Stimulated activated effector memory CD8-positive, alpha-beta T cell treated with anti-CD3 and anti-CD28 coated beads, Interleukin-12 subunit alpha, Interleukin-12 subunit beta, amount 100 ng/mL, for 72 hours (primary cell): ENCODE measurements around the gene SMOC2.
A peak's percentile ranks its signal among the peaks of the same experiment; 100 is the strongest.

Experiments used
- ATAC-seq: fragments of 150-1000 bp; cut with Tn5 transposase; 2 replicates; pipeline ENCODE4 v1.10.0; 2021
- DNase-seq, 2 donors: peaks; one replicate each; pipeline ENCODE4 v3.0.0; 2021 to 2022; ENCODE audit warnings: low spot score in 2 of 2
- H3K27ac Mint-ChIP-seq: one replicate; pipeline ENCODE4 v1.8.0; 2022; ENCODE audit warnings: mild to moderate bottlenecking, mixed read lengths
- H3K36me3 Mint-ChIP-seq: one replicate; pipeline ENCODE4 v1.8.0; 2022; ENCODE audit warnings: mild to moderate bottlenecking, mixed read lengths
- H3K4me1 Mint-ChIP-seq: one replicate; pipeline ENCODE4 v1.8.0; 2022; ENCODE audit warnings: mixed read lengths
- H3K4me3 Mint-ChIP-seq: one replicate; pipeline ENCODE4 v1.8.0; 2022; ENCODE audit warnings: mild to moderate bottlenecking, mixed read lengths
- H3K9me3 Mint-ChIP-seq: one replicate; pipeline ENCODE4 v1.8.0; 2022; ENCODE audit warnings: mixed read lengths

The SMOC2 gene

DNA sequence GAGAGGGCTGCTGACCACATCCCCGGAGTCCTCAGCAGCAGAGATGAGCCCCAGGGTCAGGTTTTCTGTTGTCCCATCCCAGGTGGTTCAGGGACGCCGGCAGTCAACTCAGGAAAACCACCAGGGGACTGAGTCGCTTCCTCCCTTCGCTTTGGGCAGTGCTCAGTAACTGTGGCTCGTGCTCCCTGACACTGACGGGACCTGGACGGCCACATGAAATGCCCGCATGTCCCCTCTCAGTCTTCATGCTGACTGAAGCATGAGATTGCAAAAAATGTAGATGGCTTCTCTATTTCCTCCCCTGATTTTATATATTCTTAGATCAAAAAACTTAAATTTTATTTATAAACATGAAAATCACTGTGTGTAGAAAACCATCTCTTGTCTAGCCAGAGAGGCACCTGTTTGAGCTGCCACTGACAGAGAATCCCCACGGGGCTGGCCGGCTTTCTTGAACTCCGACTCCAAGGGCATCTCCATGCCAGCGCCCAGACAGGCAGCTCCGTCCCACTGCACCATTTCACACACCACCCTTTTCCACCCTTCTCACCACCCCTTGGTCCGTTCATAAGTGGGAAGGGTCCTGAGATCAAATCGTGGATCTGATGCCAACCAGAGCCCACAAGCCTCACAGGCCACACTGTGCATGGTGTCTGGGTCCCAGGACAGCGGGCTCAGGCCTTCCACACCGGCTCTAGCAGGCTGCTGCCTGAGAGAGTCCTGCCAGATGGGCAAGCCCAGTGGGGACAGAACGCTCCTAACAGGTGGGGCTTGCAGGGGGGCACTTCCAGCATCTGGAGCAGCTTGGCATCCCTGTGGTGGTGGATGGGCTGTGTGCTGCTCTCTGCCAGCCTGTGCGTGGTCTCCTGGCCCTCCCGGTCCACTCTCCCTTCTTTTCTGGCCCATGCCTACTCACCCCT is 98.2 kb downstream of the SMOC2 start:
- ATAC-seq (peak; percentile 6), DNase-seq (no peak)
- Mint-ChIP-seq H3K27ac (no peak overlapping the region), H3K9me3 (no peaks in the 10 kb centered on the region), H3K4me3 (no peak overlapping the region), H3K4me1 (no peaks in the 10 kb centered on the region), H3K36me3 (no peaks in the 10 kb centered on the region)

DNA sequence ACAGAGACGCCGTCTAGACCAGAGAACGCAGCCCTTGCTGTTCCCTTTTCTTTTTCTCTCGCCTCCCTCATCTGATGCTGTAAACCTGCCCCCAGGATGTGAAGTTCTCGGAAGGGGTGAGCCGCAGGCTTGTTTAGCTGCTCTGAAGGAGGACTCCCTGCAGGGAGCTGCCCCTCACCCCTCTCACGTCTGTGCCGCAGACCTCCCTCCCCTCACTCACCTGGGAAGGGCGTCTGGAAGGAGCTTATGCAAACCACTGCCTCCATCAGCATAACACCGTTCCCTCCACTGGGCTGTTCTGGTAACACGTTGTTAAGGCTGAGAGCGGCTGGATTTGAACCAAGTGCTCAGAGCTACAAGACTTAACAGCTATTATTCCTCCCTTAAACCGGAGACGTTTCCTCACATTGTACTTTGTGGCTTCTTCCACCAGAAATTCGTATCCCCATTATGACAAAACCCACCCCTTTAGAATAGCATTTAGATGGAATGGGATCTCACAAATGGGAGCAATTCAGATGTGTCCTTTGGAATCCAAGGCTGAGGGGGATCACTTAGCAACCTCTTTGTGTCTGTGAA is 99.8 kb downstream of the SMOC2 start:
- H3K9me3 Mint-ChIP-seq: no peaks in the 10 kb centered on the region

DNA sequence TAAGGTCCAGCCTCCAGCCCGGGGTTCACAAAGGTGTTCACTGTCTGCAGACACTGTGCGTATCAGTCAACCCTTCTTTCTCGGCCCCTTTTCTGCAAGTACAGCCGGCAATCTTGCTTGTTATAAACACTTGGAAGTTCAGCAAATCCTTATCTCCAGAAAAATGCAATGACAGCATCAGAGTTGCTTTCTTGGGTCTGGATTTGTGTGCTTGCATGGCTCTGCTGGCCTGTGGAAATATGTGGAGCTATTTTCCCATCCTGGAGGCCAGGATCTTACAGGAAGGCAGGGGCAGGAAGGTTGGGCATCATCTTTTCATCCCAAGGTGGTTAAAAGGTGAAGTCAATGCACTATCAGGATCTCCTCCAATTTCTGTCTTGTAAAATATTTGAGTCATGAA is 100.3 kb downstream of the SMOC2 start:
- Mint-ChIP-seq H3K27ac (no peak overlapping the region), H3K9me3 (no peaks in the 10 kb centered on the region), H3K4me1 (no peaks in the 10 kb centered on the region), H3K36me3 (no peaks in the 10 kb centered on the region), H3K4me3 (no peak overlapping the region)
- DNase-seq (no peak), ATAC-seq (no peak)

More for the DNA sequence above, 99.8 kb downstream of the SMOC2 start:
- DNase-seq (no peak), ATAC-seq (no peak)
- H3K4me3 Mint-ChIP-seq: no peak overlapping the region
- no peaks in the 10 kb centered on the region for H3K36me3 Mint-ChIP-seq
- H3K27ac Mint-ChIP-seq: no peak overlapping the region
- no peaks in the 10 kb centered on the region for H3K4me1 Mint-ChIP-seq

DNA sequence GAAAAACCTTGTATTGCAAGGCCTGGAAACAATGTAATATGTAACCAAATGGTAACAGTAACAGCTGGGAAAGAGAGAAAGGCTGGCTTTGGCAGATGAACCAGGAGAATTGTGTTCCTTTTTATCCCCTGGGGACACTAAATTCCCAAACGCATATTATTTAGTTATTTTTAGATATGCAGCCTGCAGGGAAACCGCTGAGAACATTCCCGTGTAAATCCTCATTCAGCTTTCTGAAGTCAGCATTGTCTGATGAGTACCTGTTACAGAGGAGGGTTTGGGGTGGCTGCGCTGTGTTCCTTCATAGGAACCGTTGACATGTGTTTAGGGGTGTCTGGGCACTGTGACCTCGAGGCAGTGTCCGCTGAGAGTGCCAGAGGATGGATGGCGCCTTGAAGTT is 101.3 kb downstream of the SMOC2 start:
- Mint-ChIP-seq H3K4me1 (no peaks in the 10 kb centered on the region), H3K36me3 (no peaks in the 10 kb centered on the region), H3K4me3 (no peak overlapping the region), H3K27ac (no peak overlapping the region), H3K9me3 (no peaks in the 10 kb centered on the region)
- DNase-seq: no peak
- ATAC-seq: no peak

DNA sequence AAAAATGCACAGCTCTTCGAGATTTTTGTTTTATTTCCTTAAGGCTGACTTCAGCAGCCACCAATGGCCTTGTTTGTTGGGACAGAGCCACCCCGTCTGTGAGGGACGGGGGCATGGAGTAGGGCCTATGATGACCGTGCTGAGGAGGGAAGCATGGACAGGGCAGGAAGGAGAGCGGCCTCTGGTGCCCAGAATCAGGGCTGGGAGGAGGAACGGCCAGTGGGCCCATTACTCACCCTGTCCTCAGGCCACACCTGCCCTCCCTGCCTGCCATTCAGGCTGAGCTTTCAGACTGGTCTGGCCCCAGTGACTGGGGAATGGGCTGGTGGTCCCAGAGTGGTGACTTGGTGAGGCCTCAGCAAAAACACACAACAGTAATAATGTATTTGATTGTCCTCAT is 104.4 kb downstream of the SMOC2 start:
- Mint-ChIP-seq H3K4me3 (no peak overlapping the region), H3K27ac (no peak overlapping the region), H3K4me1 (no peaks in the 10 kb centered on the region), H3K36me3 (no peaks in the 10 kb centered on the region), H3K9me3 (no peaks in the 10 kb centered on the region)
- DNase-seq (no peak), ATAC-seq (peak; percentile 20)

DNA sequence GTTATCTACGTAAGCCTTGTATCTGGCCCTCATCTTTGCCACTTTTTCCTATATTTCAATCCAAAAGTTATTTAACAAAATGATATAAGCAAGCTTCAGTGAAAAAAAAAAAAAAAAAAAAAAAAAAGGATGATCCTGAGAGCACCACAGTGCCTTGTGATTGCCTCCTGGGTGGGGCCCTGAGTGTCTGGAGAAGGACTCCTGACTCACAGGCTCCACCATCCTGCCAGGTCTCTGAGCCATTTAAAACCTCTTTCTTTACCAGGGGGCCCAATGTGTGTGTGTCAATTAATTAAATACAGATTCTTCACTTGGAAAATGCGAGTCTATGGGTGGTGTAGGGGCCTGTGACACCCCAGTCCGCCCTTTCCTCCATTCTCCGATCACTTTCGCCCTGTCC is 105.2 kb downstream of the SMOC2 start:
- ATAC-seq: peak; percentile 9
- no peaks in the 10 kb centered on the region for H3K36me3 Mint-ChIP-seq
- H3K9me3 Mint-ChIP-seq: no peaks in the 10 kb centered on the region
- no peak overlapping the region for H3K27ac Mint-ChIP-seq
- no peak for DNase-seq
- no peaks in the 10 kb centered on the region for H3K4me1 Mint-ChIP-seq
- H3K4me3 Mint-ChIP-seq: no peak overlapping the region

DNA sequence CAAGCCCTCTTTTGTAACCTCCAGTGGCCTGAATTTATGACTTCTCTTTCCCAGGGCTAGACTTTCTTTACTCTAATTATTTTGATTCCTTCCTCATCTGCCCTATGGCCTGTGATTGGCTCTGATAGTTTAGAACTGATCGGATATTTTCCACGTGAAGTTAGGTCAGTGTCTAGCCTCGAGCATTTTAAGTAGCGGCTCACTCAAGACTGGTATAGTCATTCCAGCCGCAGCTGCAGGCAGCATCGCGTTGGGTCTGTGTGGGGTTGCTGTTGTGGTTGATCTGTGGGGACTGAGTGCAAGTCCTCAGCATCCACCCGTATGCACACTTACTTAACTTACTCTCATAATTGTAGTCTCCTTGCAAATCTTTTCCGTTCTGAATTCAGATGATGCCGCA is 105.7 kb downstream of the SMOC2 start:
- peak; percentile 31 for ATAC-seq
- Mint-ChIP-seq H3K9me3 (no peaks in the 10 kb centered on the region), H3K4me1 (no peaks in the 10 kb centered on the region), H3K36me3 (no peaks in the 10 kb centered on the region), H3K27ac (no peak overlapping the region), H3K4me3 (no peak overlapping the region)
- no peak for DNase-seq

DNA sequence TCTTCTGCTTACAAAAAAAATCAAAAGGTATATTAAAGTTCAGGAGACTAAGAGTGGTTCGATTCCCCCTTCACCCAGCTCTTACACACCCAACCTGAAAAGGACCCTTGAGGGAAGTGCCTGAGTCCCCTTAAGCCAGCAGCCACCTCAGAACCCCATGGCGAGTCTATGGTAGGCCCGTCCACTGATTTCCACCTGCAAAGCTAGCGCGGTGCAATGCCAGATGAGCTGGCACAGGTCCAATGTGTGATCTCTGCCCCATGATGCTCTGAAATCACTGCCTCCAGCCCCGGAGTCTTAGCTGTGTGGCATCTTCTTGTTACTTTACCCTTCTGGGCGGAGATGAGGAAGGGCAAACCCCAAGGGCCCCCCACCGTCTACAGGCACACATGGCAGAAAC is 109.3 kb downstream of the SMOC2 start:
- no peaks in the 10 kb centered on the region for H3K9me3 Mint-ChIP-seq
- DNase-seq (no peak), ATAC-seq (no peak)
- H3K27ac Mint-ChIP-seq: no peak overlapping the region
- H3K4me3 Mint-ChIP-seq: no peak overlapping the region
- no peaks in the 10 kb centered on the region for H3K4me1 Mint-ChIP-seq
- H3K36me3 Mint-ChIP-seq: no peaks in the 10 kb centered on the region

DNA sequence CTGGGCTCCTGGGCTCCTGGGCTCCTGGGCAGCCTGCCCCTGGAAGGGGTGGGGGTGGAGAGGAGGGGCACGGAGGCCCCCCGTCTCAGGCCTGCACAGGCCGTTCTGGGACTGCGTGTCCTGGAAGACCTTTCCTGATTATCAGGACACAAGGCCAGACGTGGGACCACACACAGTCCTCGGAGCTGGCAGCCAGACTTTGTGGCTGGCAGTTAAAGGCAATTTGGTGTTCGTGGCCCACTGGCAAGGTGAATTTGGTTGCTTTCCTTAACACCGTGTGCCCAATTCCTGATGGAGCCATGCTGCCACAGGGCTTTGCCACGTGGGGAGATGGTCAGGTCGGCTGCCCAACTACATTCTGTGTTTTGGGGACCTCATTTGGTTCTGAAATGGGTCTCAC is 113.5 kb downstream of the SMOC2 start:
- Mint-ChIP-seq H3K9me3 (no peaks in the 10 kb centered on the region), H3K27ac (no peak overlapping the region), H3K4me3 (no peak overlapping the region), H3K36me3 (no peaks in the 10 kb centered on the region), H3K4me1 (no peaks in the 10 kb centered on the region)
- ATAC-seq (no peak), DNase-seq (no peak)

DNA sequence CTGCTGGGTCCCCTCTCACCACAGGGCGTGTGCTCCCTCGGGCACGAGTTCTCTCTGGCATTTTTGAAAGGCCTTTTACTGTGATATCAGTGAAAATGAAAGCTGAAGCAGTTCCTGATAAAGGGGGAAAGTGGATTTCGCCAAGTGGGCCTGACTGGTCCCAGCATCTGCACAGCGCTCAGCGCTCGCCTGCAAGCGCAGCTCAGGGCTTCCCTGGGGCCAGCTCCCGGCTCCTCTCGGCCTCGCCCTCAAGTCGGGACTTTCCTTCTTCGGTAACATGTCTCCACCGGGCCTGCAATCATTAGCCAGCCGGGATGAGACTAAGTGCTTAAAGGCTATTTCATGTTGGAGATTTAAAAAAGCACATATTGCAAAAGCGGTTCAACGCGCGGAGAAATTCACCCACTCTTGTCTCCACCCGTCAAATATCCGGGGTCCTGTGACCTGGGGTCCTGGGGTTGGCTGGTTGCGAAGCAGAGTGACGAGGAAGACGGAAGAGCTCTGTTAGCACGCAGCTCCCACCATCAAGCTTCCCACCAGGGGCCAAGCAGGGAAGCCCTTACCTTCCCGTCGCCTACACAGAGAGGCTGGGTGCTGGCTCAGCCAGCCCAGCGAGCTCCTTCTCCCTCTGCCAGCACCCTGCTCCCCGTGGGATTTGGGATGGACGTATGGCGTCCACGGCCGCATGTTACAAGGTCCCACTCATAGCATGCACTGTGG is 114.1 kb downstream of the SMOC2 start:
- no peaks in the 10 kb centered on the region for H3K9me3 Mint-ChIP-seq

DNA sequence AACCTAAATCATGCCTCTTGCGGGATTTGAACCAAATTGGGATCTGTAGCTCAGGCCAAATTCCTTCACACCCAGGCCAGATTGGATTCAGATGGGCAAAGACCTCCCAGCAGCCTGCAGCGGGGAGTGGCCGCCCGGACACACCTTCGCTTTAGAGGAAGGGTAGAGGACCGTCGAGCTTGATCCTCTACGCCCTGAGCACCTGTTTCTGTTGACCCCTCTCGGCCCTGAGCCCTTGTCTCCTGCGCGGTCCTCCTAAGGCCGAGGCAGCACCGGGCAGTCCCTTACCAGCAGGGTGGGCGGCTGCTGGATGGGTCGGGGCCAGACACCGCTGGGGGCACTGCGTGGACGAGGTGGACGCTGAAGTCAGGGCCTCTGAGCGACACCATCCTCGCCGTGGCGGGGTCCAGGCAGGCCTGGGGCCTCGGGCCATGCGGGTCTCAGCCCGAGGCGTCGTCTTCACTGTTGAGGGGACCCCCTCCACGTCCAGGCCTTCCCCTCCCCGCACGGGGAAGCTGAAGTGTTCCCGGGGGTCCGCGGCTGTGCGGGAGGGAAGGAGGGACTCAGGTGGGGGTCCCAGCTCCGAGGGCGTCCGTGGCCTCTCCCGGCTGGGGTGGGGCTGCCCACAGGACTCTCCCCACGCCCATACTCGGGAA is 114.8 kb downstream of the SMOC2 start:
- no peak overlapping the region for H3K27ac Mint-ChIP-seq
- H3K36me3 Mint-ChIP-seq: no peaks in the 10 kb centered on the region
- H3K4me1 Mint-ChIP-seq: no peaks in the 10 kb centered on the region
- H3K4me3 Mint-ChIP-seq: no peak overlapping the region
- no peak for DNase-seq
- peak; percentile 26 for ATAC-seq
- H3K9me3 Mint-ChIP-seq: no peaks in the 10 kb centered on the region

More for the DNA sequence above, 114.1 kb downstream of the SMOC2 start:
- ATAC-seq (no peak), DNase-seq (no peak)
- Mint-ChIP-seq H3K4me3 (no peak overlapping the region), H3K36me3 (no peaks in the 10 kb centered on the region), H3K27ac (no peak overlapping the region), H3K4me1 (no peaks in the 10 kb centered on the region)

DNA sequence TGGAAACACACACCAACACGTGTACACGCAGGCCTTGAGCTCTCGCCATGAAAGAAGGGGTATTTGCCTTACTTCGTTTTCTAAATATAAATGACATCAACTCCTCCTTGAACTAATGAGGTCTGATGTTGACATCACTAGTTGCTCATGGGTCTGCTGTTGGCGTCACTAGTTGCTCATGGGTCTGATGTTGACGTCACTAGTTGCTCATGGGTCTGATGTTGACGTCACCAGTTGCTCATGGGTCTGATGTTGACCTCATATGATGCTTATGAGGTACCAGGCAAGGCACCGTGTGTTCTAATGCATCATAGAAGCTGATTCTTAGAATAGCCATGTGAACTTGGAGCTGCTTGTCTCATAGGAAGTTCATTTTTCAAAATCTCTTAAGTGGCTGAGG is 116.5 kb downstream of the SMOC2 start:
- ATAC-seq: no peak
- DNase-seq: no peak
- Mint-ChIP-seq H3K4me1 (no peaks in the 10 kb centered on the region), H3K9me3 (peaks cover 2% of the 10 kb centered on the region), H3K27ac (no peak overlapping the region), H3K36me3 (no peaks in the 10 kb centered on the region), H3K4me3 (no peak overlapping the region)

DNA sequence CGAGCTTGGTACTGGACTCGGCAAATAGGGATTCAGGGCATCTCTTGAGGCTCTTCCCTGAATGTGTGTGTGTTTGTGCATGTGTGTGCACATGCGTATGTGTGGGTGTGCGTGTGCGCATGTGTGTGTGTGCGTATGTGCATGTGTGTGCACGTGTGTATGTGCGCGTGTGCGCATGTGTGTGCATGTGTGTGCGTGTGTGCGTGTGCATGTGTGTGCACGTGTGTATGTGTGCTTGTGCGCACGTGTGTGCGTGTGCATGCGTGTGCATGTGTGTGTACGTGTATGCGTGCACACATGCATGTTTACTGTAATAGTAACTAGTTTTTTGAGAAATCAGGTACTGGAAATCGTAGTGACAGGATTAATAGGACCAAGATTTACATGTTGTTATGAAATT is 117.7 kb downstream of the SMOC2 start:
- DNase-seq (no peak), ATAC-seq (no peak)
- no peak overlapping the region for H3K4me3 Mint-ChIP-seq
- H3K4me1 Mint-ChIP-seq: no peaks in the 10 kb centered on the region
- H3K27ac Mint-ChIP-seq: no peak overlapping the region
- H3K9me3 Mint-ChIP-seq: peaks cover 2% of the 10 kb centered on the region
- no peaks in the 10 kb centered on the region for H3K36me3 Mint-ChIP-seq

DNA sequence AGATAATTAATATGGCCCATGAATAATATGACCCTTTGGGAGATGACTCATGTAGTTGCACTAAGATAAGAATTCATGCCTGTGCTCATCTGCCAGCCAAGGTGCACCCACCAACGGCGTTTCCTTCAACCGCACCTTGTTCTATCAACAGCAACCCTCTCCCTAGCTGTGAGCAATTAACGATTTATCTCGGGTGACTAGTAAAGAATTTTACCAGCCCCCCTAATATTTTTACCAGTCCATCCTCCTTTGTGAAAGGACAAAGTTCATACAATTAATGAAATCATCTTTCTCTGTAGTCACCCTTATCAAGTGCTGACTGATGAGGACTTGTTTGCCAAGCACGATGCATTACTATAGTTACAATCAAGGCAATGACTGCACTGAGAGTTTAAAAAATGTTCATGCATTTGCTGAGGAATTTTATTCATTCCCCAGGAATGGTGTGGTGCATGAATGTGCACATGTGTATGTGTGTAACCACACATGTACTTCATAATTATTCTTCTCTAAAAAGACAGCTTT is 118.7 kb downstream of the SMOC2 start:
- no peak for DNase-seq
- no peak for ATAC-seq
- Mint-ChIP-seq H3K27ac (no peak overlapping the region), H3K36me3 (no peaks in the 10 kb centered on the region), H3K9me3 (peaks cover 2% of the 10 kb centered on the region), H3K4me1 (no peaks in the 10 kb centered on the region), H3K4me3 (no peak overlapping the region)

DNA sequence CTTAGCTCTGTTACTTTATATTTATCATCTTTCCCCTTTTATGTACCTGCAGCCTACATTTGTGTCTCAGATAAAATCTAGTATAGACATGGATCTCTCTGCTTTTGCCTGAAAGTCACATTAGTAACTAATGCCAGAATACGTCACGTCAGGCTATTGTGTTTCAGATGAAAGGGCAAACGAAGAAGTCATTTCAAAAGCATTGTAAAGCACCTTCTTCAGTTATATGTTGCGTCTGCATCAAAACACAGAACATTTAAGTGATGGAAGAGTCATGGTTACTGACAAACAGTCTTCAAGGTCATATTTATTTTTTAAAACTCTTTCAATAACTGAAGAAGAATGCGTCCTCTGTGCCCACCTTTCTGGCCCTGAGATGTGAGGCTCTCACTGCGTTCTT is 119.1 kb downstream of the SMOC2 start:
- Mint-ChIP-seq H3K36me3 (no peaks in the 10 kb centered on the region), H3K9me3 (peaks cover 3% of the 10 kb centered on the region), H3K4me1 (no peaks in the 10 kb centered on the region), H3K4me3 (no peak overlapping the region), H3K27ac (no peak overlapping the region)
- no peak for DNase-seq
- no peak for ATAC-seq
